GM12872 (cell line): ENCODE measurements around the gene DPPA5.

ENCODE experiments used
- TF ChIP-seq, protein P1 (sequence below): IDR thresholded peaks from 3 replicates; pipeline ENCODE4 v1.5.1; 2011; ENCODE audit warnings: low read depth, mild to moderate bottlenecking, low read length, moderate library complexity; ENCODE audit not compliant: insufficient read depth

The DPPA5 gene

DNA sequence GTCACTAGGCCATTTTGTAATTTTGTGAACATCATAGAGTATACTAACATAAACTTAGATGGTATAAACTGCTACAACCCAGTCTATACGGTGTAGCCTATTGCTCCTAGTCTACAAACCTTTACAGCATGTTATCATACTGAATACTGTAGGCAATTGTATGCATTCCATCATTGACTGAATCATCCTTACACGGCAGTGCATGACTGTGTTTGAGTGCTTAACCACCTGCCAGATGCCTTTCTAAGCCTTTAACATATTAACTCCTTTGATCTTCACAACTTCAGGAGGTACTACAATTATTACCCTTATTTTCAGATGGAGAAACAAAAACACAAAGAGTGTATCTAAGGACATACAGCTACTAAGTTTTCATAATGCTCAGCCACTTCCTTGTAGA, 14.0 kb downstream of the DPPA5 start:
- TF ChIP-seq, protein P1, sequence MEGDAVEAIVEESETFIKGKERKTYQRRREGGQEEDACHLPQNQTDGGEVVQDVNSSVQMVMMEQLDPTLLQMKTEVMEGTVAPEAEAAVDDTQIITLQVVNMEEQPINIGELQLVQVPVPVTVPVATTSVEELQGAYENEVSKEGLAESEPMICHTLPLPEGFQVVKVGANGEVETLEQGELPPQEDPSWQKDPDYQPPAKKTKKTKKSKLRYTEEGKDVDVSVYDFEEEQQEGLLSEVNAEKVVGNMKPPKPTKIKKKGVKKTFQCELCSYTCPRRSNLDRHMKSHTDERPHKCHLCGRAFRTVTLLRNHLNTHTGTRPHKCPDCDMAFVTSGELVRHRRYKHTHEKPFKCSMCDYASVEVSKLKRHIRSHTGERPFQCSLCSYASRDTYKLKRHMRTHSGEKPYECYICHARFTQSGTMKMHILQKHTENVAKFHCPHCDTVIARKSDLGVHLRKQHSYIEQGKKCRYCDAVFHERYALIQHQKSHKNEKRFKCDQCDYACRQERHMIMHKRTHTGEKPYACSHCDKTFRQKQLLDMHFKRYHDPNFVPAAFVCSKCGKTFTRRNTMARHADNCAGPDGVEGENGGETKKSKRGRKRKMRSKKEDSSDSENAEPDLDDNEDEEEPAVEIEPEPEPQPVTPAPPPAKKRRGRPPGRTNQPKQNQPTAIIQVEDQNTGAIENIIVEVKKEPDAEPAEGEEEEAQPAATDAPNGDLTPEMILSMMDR = no peak

DNA sequence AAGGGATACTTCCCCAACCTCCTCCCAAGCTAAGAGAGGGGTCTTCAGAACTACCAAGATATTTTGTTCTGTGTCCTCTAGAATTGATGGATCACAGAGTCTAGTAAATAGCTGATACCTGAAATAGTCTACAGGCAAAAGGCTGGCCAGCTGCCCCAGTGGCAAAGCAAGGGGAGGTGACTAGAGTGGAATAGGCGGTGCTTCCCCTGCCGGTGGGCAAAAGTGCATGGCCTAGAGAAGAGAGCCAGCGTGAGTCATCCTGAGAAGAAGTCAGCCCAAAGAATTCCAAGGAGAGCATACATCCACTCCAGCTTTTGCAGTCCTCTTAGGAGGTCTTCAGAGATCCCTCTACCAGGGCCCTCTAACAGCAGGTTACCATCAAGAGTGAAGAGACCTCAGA, 14.7 kb downstream of the DPPA5 start:
- TF ChIP-seq, protein P1 = no peak

DNA sequence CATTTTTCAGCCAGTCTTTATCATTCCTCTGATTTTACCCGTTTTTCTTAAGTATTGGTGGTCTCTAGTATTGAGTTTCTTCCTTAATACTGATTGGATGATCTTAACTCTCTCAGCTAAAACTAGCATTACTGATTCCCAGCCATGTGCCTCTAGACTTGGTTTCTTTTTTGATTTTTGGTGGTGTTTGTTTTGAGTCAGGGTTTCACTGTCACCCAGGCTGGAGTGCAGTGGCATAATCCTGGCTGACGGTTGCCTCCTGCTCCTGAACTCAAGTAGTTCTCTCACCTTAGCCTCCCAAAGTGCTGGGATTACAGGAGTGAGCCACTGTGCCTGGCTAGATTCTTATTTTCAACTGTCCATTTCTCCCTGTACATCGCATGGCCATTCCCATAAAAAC, 24.9 kb downstream of the DPPA5 start:
- TF ChIP-seq, protein P1 = no peak

DNA sequence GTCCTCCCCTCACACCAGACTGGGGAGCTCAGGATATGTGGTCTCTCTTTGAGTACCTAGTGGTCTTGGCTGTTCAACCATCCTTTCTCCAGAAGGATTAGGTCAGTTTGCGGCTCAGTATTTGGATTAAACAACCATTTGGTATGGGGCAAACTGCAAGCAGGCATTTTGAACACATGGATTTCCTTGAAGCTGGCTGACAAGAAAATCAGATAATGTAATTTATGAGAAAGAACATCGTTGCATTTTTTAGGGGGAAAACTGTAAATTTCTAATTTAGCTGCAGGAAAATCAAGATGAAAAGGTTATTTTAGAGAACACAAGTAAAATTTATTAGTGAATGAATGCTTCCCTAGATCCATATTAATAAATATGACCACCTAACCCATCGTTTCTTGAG, 25.3 kb downstream of the DPPA5 start:
- TF ChIP-seq, protein P1 = no peak

DNA sequence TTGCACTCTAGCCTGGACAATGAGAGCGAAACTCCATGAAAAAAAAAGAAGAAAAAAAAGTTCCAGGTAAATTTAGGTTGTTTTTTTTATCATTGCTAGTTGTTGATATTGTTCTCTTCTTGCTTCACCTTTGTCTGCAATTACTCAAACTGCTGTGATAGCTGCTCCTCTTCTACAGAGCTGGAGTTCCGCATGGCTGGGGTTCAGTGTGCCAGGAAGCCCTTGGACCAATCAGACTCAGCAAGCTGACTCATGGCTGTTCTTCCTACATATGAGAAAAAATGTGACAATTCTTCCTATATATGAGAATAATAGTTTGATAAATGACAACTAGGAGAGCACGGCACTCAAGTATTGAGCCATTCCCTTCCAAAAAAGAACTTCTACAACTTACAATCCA, 28.4 kb downstream of the DPPA5 start:
- TF ChIP-seq, protein P1 = no peak

DNA sequence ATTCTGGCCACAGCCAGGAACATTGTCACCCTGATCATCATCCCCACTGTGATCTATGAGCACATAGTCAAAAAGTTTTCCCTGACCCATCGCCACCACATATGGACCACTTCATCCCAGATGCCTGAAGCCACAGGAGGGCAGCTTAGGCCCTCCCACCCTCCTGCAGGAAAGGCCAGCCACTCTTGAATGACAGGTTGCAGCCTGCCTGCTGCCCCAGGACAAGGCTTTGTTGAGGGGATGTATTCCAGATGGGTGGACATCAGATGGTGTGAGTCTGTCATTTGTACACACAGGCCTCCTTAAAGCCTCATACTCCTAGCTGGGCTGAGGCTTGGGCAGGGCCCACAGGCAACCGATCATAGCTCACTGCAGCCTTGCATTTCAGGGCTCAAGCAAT, 30.8 kb downstream of the DPPA5 start:
- TF ChIP-seq, protein P1 = no peak

DNA sequence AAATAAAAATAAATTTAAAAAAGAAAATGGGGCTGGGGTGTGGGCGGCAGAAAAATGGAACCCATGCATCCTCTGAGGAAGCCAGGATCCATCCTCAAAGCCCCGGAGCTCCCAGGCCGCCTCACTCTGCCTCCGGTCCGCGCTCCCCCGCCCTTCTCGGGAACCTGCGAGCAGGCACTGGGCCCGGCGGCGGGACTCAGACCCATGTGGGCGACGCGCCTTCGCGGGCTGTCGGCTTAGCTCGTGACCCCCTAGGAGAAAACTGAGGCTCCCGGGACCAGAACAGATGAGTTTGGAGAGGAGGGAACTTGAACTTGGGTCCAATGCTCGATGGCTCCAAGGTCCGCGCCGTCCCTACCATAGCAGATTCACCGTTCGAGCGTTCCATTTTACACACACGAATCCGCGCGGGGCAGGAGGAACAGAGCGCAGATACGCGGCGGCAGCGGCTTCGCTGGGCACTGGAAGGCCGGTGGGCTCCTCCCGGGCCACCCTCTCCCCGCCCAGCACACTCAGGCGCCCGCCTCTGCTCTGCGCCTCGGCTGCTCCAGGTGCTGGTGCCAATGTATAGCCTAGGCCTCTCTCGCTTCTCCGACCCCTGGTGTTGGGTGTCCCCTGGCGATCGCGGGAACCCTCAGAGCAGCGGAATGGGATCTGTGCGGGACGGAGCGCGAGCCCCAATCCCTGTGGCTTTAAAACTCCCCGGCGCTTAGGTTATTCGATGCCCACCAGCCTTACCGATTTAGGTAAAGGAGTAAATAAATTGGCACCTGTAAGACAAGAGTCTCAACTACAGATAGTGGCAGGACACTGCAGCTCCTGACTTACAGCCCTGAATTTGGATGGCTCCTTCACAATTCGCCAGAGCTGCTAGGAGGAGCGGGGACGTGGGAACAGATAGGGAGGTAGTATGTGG, 39.2 kb downstream of the DPPA5 start:
- TF ChIP-seq, protein P1 = no peak
